ENCODE results near the gene GOLGA6C.
"Not testable (repeated sequence)": the region's sequence is repeated elsewhere in the genome, so short reads cannot be mapped to it uniquely, and the experiment has no call there.

- not testable (repeated sequence) for TF ChIP-seq CTCF (optimal IDR thresholded peaks at IDR 0.05 in 1 of 3, IDR thresholded peaks at IDR 0.05 in 1 of 3, conservative IDR thresholded peaks at IDR 0.05 in 1 of 3; ENCODE audit: extremely low read depth in 1 of 3, insufficient read depth in 2 of 3, low read length in 3 of 3); EZH2 (IDR thresholded peaks at IDR 0.05; ENCODE audit: low read length)
Observed at GRCh38 chr15:75300026-75300425, 41.9 kb downstream of the GOLGA6C start.
